GM12878 (cell line): ENCODE results near the gene TM9SF2. TPM values are rescaled to one million over a fixed set of nuclear protein-coding genes. Genes with fewer than 3 reads are reported as not detected.

ENCODE experiments used
- ATAC-seq: fragments of 200-7000 bp; cut with Tn5 transposase; 3 replicates; pipeline ENCODE4 v1.9.1; 2020; ENCODE audit warnings: mild to moderate bottlenecking, moderate library complexity
- BruUV-seq: library from RNA; stranded (reverse); fragments of 400-500 nt; replicated peaks from 2 replicates; lab custom pipeline; 2021; lab: Mats Ljungman, UMichigan
- CTCF ChIA-PET: fragments of 300-600 bp; sonication (Branson Sonifier 250); formaldehyde crosslinking; extraction: SDS; loops from one replicate; lab custom pipeline; 2021; ENCODE audit warnings: inconsistent platforms; lab: Yijun Ruan, JAX
- POLR2A ChIA-PET: fragments of 350-600 bp; formaldehyde crosslinking; extraction: SDS; loops from one replicate; lab custom pipeline; 2021; ENCODE audit warnings: inconsistent platforms; lab: Charles Lee
- RAD21 ChIA-PET: fragments of 300-600 bp; sonication (Branson Sonifier 250); formaldehyde crosslinking; loops from one replicate; lab custom pipeline; 2023; ENCODE audit warnings: antibody characterized with exemption; ENCODE audit not compliant: unreplicated experiment; lab: Charles Lee
- SMC1A ChIA-PET: fragments of 300-600 bp; sonication (Branson Sonifier 250); formaldehyde crosslinking; loops from one replicate; lab custom pipeline; 2023; ENCODE audit not compliant: unreplicated experiment, uncharacterized antibody; lab: Charles Lee
- DNase-seq: peaks from one replicate; pipeline ENCODE4 v3.0.0-alpha.2; 2011; ENCODE audit warnings: low read depth, low spot score
- FAIRE-seq: peaks from 3 replicates; lab custom pipeline; 2011; peaks lifted over from hg19 to GRCh38; lab: Jason Lieb, UNC
- H2AFZ ChIP-seq: 2 replicates; pipeline ENCODE4 v1.6.0; 2011; ENCODE audit warnings: low read depth, low read length, control low read depth; ENCODE audit not compliant: control insufficient read depth
- H3K27ac ChIP-seq: 2 replicates; pipeline ENCODE4 v1.5.1; 2011; ENCODE audit warnings: control low read depth; ENCODE audit not compliant: control insufficient read depth, insufficient read depth
- H3K27me3 ChIP-seq, 2 experiments: replicated peaks in 1 of 2; 2 replicates each; pipeline versions ENCODE4 v1.6.0 to v1.6.1; 2011; ENCODE audit warnings: low read length in 1 of 2; ENCODE audit not compliant: control insufficient read depth in 2 of 2, insufficient read depth in 2 of 2
- H3K36me3 ChIP-seq, 2 experiments: 2 replicates each; pipeline ENCODE4 v1.5.1; 2011; ENCODE audit warnings: low read length in 1 of 2; ENCODE audit not compliant: control insufficient read depth in 2 of 2, insufficient read depth in 2 of 2
- H3K4me1 ChIP-seq: 2 replicates; pipeline ENCODE4 v1.6.1; 2011; ENCODE audit warnings: mild to moderate bottlenecking, low read length, moderate library complexity, mixed read lengths; ENCODE audit not compliant: control insufficient read depth, insufficient read depth
- H3K4me2 ChIP-seq: 2 replicates; pipeline ENCODE4 v1.6.0; 2011; ENCODE audit warnings: control low read depth; ENCODE audit not compliant: control insufficient read depth, insufficient read depth
- H3K4me3 ChIP-seq: fragments of 200-600 bp; sonication (generic); 2 replicates; pipeline ENCODE4 v1.5.1; 2016
- H3K79me2 ChIP-seq: 2 replicates; pipeline ENCODE4 v1.6.0; 2011; ENCODE audit warnings: low read length; ENCODE audit not compliant: control insufficient read depth, insufficient read depth
- H3K9ac ChIP-seq: 2 replicates; pipeline ENCODE4 v1.8.0; 2011; ENCODE audit warnings: low read length, control low read depth, mixed read lengths; ENCODE audit not compliant: control insufficient read depth, insufficient read depth
- H3K9me3 ChIP-seq: replicated peaks from 3 replicates; pipeline ENCODE4 v1.5.1; 2011; ENCODE audit warnings: mild to moderate bottlenecking, low read length; ENCODE audit not compliant: control insufficient read depth, insufficient read depth
- H4K20me1 ChIP-seq: 2 replicates; pipeline ENCODE4 v1.6.0; 2011; ENCODE audit not compliant: control insufficient read depth, insufficient read depth
- BCL11A ChIP-seq: IDR thresholded peaks from 2 replicates; pipeline ENCODE4 v1.6.1; 2011; ENCODE audit warnings: low read depth, low read length
- CHD2 ChIP-seq: IDR thresholded peaks from 2 replicates; pipeline ENCODE4 v1.6.1; 2011; ENCODE audit warnings: low read depth, low read length, improper control_type of control experiment, borderline replicate concordance
- EED ChIP-seq: sonication (generic); IDR thresholded peaks from 2 replicates; pipeline ENCODE4 v1.6.1; 2016; ENCODE audit warnings: antibody characterized with exemption, low read depth
- EP300 ChIP-seq, 2 experiments: fragments of 150-350 bp in 1 of 2; IDR thresholded peaks; 2 replicates each; pipeline ENCODE4 v1.6.1; 2011 to 2012; ENCODE audit warnings: low read depth in 2 of 2, low read length in 2 of 2, borderline replicate concordance in 1 of 2, improper control_type of control experiment in 1 of 2, inconsistent platforms in 1 of 2; ENCODE audit not compliant: control insufficient read depth in 1 of 2
- FOXM1 ChIP-seq: IDR thresholded peaks from 2 replicates; pipeline ENCODE4 v1.6.1; 2012; ENCODE audit warnings: low read depth, mild to moderate bottlenecking, inconsistent platforms, low read length, moderate library complexity
- IRF4 ChIP-seq: IDR thresholded peaks from 2 replicates; pipeline ENCODE4 v1.6.1; 2011; ENCODE audit warnings: low read depth, low read length
- MEF2A ChIP-seq: IDR thresholded peaks from 2 replicates; pipeline ENCODE4 v1.6.1; 2011; ENCODE audit warnings: low read depth, mild to moderate bottlenecking, low read length, moderate library complexity; ENCODE audit not compliant: insufficient read depth
- MXI1 ChIP-seq: fragments of 150-350 bp; IDR thresholded peaks from 2 replicates; pipeline ENCODE4 v1.6.1; 2011; ENCODE audit warnings: low read depth, mild to moderate bottlenecking, inconsistent platforms, low read length, improper control_type of control experiment
- NR2F1 ChIP-seq: fragments of 450-650 bp; conservative IDR thresholded peaks from 2 replicates; pipeline ENCODE4 v1.6.1; 2017; ENCODE audit warnings: mild to moderate bottlenecking
- POLR2AphosphoS5 ChIP-seq: IDR thresholded peaks from 2 replicates; pipeline ENCODE4 v1.6.1; 2011; ENCODE audit warnings: mild to moderate bottlenecking, low read length, inconsistent platforms
- SIX5 ChIP-seq: IDR thresholded peaks from 2 replicates; pipeline ENCODE4 v1.6.1; 2011; ENCODE audit warnings: mild to moderate bottlenecking, low read depth, low read length, moderate library complexity; ENCODE audit not compliant: severe bottlenecking
- SREBF2 ChIP-seq: IDR thresholded peaks from 2 replicates; pipeline ENCODE4 v1.6.1; 2012; ENCODE audit warnings: mild to moderate bottlenecking, low read length
- STAT3 ChIP-seq: IDR thresholded peaks from 2 replicates; pipeline ENCODE4 v1.6.1; 2011; ENCODE audit warnings: low read depth, low read length, improper control_type of control experiment
- TCF7 ChIP-seq: IDR thresholded peaks from 2 replicates; pipeline ENCODE4 v1.6.1; 2014; ENCODE audit warnings: antibody characterized with exemption, borderline replicate concordance
- YY1 ChIP-seq: IDR thresholded peaks from 2 replicates; pipeline ENCODE4 v1.6.1; 2011; ENCODE audit warnings: low read depth, mild to moderate bottlenecking, low read length
- ZBED1 ChIP-seq: IDR thresholded peaks from 2 replicates; pipeline ENCODE4 v1.6.1; 2016; ENCODE audit warnings: borderline replicate concordance
- ZNF217 ChIP-seq: fragments of 450-650 bp; IDR thresholded peaks from 2 replicates; pipeline ENCODE4 v1.6.1; 2017; ENCODE audit warnings: antibody characterized with exemption, mild to moderate bottlenecking
- ZNF24 ChIP-seq: fragments of 450-650 bp; IDR thresholded peaks from 2 replicates; pipeline ENCODE4 v1.6.1; 2017; ENCODE audit warnings: antibody characterized with exemption, mild to moderate bottlenecking
- WGBS: methylation state at CpG from one replicate; pipeline ENCODE4 v1.1.6; 2016; ENCODE audit warnings: low lambda C conversion rate; ENCODE audit not compliant: insufficient replicate concordance, insufficient coverage; ENCODE audit errors: missing lambda C conversion rate; 5-methylcytosine and 5-hydroxymethylcytosine counted together
- in situ Hi-C: fragments of 300-500 bp; cut with MboI; formaldehyde crosslinking; loops from 9 replicates; pipeline ENCODE4 v1.14.3; 2018; ENCODE audit warnings: mixed read lengths
- intact Hi-C: fragments of 100-400 bp; cut with micrococcal nuclease; formaldehyde crosslinking; loops from one replicate; pipeline ENCODE4 v1.14.2; 2022; ENCODE audit not compliant: unreplicated experiment
- polyA plus RNA-seq, 11 experiments: library from polyadenylated mRNA; depleted of rRNA in 4 of 11; unstranded in 6 of 11; stranded (reverse) in 5 of 11; fragments of >200 nt; fragmentation: Nextera tagmentation in 4 of 11; fragmentation: Illumina TruSeq in 1 of 11; extraction: Ambion mirVana in 4 of 11; extraction: Trizol in 1 of 11; gene quantifications; 1 replicate in 1 of 11; 2 replicates in 10 of 11; pipeline versions ENCODE4 v1.2.1 to v1.2.3, GENCODE V29; 2011 to 2016; ENCODE audit warnings: inconsistent platforms in 2 of 11, missing spikeins in 2 of 11, low read depth in 1 of 11
- total RNA-seq, 4 experiments: library from RNA; depleted of rRNA in 3 of 4; stranded (reverse); fragments of >200 nt in 3 of 4; fragmentation: Illumina TruSeq in 1 of 4; extraction: Trizol in 1 of 4; gene quantifications; 2 replicates each; pipeline versions ENCODE4 v1.2.1 to v1.2.3, GENCODE V29; 2013 to 2021
- TF ChIP-seq, protein P1 (sequence below): IDR thresholded peaks from 2 replicates; pipeline ENCODE4 v1.6.1; 2011; ENCODE audit warnings: mild to moderate bottlenecking, low read depth, low read length, moderate library complexity; ENCODE audit not compliant: insufficient replicate concordance
- TF ChIP-seq, protein P2 (sequence below): fragments of 450-650 bp; IDR thresholded peaks from 2 replicates; pipeline ENCODE4 v1.6.1; 2016; ENCODE audit warnings: mild to moderate bottlenecking

The TM9SF2 gene
- total and polyA plus RNA-seq, 10 of the 15 experiments (the other 5 are each of a cell fraction or from before 2014, with no cell fraction given) = 34.6 to 128 (median 79.2) TPM

DNA sequence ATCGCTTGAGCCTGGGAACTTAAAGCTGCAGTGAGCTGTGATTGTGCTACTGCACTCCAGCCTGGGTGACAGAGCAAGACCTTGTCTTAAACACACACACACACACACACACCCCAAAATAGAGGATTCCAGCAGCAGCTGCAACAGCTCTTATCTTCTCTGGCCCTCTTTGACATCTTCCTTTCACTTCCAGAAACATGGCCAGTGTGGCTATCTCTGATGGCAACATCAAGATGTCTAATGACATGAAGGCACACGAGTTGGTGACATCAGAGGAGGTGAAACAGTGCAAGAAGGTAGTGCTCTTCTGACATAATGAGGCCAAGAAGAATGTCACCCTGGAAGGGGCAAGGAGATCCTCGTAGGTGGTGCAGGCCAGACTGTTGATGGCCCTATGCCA is 81.2 kb downstream of the TM9SF2 start:
- Histone ChIP-seq H3K4me3 (no peak overlapping the region), H3K79me2 (no peaks in the 10 kb centered on the region), H3K36me3 (no peaks in the 10 kb centered on the region), H3K27ac (no peak overlapping the region), H2AFZ (no peak overlapping the region), H3K4me2 (no peak overlapping the region), H3K27me3 (no peaks in the 10 kb centered on the region), H3K4me1 (peaks cover 5% of the 10 kb centered on the region), H4K20me1 (no peaks in the 10 kb centered on the region), H3K9me3 (no peaks in the 10 kb centered on the region), H3K9ac (no peak overlapping the region)
- POLR2A ChIA-PET = no interaction called here
- SMC1A ChIA-PET = no interaction called here
- 23% methylated on average over 3 of the region's 3 CpGs for WGBS
- in situ Hi-C loops (no loop called here), intact Hi-C loops (no loop called here)
- FAIRE-seq = no peak
- no TSS peak for BruUV-seq
- ATAC-seq = no peak
- RAD21 ChIA-PET = no interaction called here
- TF ChIP-seq ZBED1 (no peak), BCL11A (no peak), IRF4 (no peak), EP300 (IDR thresholded peaks at IDR 0.05; ENCODE audit: borderline replicate concordance in 1 of 2, control insufficient read depth in 1 of 2, low read depth in 2 of 2, low read length in 2 of 2) (no peak), ZNF217 (no peak), SIX5 (no peak), EED (no peak), MXI1 (no peak), POLR2AphosphoS5 (no peak), ZNF24 (no peak), NR2F1 (no peak), YY1 (no peak), FOXM1 (no peak), STAT3 (no peak), TCF7 (no peak), CHD2 (no peak), SREBF2 (no peak), MEF2A (no peak)
- TF ChIP-seq, protein P1, sequence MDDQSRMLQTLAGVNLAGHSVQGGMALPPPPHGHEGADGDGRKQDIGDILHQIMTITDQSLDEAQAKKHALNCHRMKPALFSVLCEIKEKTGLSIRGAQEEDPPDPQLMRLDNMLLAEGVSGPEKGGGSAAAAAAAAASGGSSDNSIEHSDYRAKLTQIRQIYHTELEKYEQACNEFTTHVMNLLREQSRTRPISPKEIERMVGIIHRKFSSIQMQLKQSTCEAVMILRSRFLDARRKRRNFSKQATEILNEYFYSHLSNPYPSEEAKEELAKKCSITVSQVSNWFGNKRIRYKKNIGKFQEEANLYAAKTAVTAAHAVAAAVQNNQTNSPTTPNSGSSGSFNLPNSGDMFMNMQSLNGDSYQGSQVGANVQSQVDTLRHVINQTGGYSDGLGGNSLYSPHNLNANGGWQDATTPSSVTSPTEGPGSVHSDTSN = no peak
- TF ChIP-seq, protein P2, sequence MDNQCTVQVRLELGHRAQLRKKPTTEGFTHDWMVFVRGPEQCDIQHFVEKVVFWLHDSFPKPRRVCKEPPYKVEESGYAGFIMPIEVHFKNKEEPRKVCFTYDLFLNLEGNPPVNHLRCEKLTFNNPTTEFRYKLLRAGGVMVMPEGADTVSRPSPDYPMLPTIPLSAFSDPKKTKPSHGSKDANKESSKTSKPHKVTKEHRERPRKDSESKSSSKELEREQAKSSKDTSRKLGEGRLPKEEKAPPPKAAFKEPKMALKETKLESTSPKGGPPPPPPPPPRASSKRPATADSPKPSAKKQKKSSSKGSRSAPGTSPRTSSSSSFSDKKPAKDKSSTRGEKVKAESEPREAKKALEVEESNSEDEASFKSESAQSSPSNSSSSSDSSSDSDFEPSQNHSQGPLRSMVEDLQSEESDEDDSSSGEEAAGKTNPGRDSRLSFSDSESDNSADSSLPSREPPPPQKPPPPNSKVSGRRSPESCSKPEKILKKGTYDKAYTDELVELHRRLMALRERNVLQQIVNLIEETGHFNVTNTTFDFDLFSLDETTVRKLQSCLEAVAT = no peak
- CTCF ChIA-PET = no interaction called here
- no peak for DNase-seq
